Neural cell (in vitro differentiated cells): ENCODE data around the gene CEP128.

Experiments
- EP300 ChIP-seq: fragments of 450-650 bp; conservative IDR thresholded peaks from 2 replicates; pipeline ENCODE4 v1.6.1; 2014; ENCODE audit warnings: antibody characterized with exemption, mild to moderate bottlenecking, moderate library complexity; ENCODE audit not compliant: poor library complexity, severe bottlenecking
- EZH2 ChIP-seq: fragments of 200-600, 300-800 bp; shearing (Covaris generic), sonication (generic); IDR thresholded peaks from 2 replicates; pipeline ENCODE4 v1.6.1; 2014; ENCODE audit warnings: antibody characterized with exemption, low read length, borderline replicate concordance, mild to moderate bottlenecking; ENCODE audit not compliant: insufficient read depth, poor library complexity, severe bottlenecking
- POLR2AphosphoS5 ChIP-seq: IDR thresholded peaks from 2 replicates; pipeline ENCODE4 v1.6.1; 2012
- RAD21 ChIP-seq: fragments of 450-650 bp; conservative IDR thresholded peaks from 2 replicates; pipeline ENCODE4 v1.6.1; 2014; ENCODE audit warnings: antibody characterized with exemption, mild to moderate bottlenecking, moderate library complexity
- TAF1 ChIP-seq: IDR thresholded peaks from 2 replicates; pipeline ENCODE4 v1.6.1; 2012; ENCODE audit warnings: low read depth
- TF ChIP-seq, protein P1 (sequence below): fragments of 450-650 bp; IDR thresholded peaks from 2 replicates; pipeline ENCODE4 v1.5.1; 2014; ENCODE audit warnings: antibody characterized with exemption, mild to moderate bottlenecking, moderate library complexity; ENCODE audit not compliant: poor library complexity, severe bottlenecking
- TF ChIP-seq, protein P2 (sequence below): IDR thresholded peaks from 2 replicates; pipeline ENCODE4 v1.6.1; 2012; ENCODE audit warnings: borderline replicate concordance

DNA sequence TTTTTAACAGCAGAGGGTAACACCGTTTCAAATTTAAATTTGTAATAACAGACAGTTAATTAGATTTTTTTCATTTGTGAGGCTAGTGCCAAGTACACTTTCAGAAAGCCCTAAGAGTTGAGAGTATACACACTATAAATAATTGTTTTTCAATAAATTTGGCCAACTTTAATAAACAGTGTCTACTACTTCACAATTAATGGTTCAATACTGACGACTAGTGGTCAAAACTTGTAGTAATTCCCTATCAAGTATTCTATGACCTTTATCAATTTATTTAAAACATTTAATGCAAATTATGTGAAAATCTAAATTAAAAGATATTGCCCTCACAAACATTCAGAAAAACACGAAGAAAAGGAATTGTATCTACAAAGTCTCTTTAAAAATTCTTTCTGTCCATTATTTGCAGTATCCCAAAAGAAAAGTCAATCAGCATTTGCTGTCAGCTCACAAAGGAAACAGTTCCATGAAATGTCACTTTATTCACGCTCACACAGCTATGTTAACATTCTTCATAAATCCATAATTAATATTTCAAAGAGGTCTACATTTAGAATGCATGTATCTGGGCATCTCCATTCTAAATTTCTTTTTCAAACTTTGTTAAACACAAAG lies 91.2 kb downstream of the CEP128 start:
- TF ChIP-seq, protein P1, sequence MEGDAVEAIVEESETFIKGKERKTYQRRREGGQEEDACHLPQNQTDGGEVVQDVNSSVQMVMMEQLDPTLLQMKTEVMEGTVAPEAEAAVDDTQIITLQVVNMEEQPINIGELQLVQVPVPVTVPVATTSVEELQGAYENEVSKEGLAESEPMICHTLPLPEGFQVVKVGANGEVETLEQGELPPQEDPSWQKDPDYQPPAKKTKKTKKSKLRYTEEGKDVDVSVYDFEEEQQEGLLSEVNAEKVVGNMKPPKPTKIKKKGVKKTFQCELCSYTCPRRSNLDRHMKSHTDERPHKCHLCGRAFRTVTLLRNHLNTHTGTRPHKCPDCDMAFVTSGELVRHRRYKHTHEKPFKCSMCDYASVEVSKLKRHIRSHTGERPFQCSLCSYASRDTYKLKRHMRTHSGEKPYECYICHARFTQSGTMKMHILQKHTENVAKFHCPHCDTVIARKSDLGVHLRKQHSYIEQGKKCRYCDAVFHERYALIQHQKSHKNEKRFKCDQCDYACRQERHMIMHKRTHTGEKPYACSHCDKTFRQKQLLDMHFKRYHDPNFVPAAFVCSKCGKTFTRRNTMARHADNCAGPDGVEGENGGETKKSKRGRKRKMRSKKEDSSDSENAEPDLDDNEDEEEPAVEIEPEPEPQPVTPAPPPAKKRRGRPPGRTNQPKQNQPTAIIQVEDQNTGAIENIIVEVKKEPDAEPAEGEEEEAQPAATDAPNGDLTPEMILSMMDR, result peak; percentile 85
- TF ChIP-seq, protein P2, sequence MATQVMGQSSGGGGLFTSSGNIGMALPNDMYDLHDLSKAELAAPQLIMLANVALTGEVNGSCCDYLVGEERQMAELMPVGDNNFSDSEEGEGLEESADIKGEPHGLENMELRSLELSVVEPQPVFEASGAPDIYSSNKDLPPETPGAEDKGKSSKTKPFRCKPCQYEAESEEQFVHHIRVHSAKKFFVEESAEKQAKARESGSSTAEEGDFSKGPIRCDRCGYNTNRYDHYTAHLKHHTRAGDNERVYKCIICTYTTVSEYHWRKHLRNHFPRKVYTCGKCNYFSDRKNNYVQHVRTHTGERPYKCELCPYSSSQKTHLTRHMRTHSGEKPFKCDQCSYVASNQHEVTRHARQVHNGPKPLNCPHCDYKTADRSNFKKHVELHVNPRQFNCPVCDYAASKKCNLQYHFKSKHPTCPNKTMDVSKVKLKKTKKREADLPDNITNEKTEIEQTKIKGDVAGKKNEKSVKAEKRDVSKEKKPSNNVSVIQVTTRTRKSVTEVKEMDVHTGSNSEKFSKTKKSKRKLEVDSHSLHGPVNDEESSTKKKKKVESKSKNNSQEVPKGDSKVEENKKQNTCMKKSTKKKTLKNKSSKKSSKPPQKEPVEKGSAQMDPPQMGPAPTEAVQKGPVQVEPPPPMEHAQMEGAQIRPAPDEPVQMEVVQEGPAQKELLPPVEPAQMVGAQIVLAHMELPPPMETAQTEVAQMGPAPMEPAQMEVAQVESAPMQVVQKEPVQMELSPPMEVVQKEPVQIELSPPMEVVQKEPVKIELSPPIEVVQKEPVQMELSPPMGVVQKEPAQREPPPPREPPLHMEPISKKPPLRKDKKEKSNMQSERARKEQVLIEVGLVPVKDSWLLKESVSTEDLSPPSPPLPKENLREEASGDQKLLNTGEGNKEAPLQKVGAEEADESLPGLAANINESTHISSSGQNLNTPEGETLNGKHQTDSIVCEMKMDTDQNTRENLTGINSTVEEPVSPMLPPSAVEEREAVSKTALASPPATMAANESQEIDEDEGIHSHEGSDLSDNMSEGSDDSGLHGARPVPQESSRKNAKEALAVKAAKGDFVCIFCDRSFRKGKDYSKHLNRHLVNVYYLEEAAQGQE, result no peak
- TF ChIP-seq RAD21, result peak; percentile 91
- no peak for TF ChIP-seq EZH2
- TF ChIP-seq POLR2AphosphoS5, result no peak
- no peak for TF ChIP-seq TAF1
- TF ChIP-seq EP300, result no peak
